ENCODE results near the gene NDUFS7.

DNA sequence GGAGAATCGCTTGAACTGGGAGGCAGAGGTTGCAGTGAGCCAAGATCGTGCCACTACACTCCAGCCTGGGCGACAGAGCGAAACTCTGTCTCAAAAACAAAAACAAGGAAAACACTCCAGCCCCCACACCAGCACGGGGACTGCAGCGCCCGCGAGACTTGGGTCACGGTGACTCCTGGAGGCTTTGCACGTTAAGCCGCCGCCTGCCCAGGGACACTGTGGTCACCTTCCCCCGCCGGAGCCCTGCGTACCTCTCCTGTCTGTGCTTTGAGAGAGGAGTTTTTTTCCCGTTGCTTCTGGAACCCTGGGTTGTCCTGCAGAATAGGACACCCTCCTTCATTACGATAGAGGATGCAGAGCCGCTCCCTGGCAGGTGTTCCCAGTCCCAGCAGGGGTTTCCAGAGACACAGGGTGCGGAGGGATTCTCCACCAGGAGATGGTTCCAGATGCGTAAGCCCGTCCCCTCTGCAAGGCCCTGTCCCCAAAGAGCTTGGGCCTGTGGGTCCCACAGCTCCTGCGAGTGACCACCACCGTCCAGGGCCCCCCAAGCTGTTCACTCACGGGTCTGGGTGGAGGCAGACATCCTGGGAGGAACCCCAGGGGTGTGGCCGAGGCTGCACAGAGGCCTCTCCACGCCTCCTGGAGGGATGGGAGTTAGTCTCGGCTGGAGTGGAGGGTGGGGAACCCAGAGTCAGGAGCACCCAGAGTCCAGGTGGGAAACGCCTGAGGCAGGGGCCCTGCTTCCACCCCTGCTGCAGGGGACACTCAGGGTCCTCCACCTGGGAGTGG, 42.8 kb upstream of the NDUFS7 start:
- TF ChIP-seq CTCF (IDR thresholded peaks at IDR 0.05): no peak
- TF ChIP-seq POLR2A (IDR thresholded peaks at IDR 0.05): no peak
